Measurements from ENCODE around the gene MRPS17. TPM values are rescaled to one million over a fixed set of nuclear protein-coding genes. Genes with fewer than 3 reads are reported as not detected.

Gene MRPS17
- total and polyA plus RNA-seq, 10 of the 15 experiments (the other 5 are each of a cell fraction or from before 2014, with no cell fraction given), result 18.7 to 74.5 (median 29.2) TPM

DNA sequence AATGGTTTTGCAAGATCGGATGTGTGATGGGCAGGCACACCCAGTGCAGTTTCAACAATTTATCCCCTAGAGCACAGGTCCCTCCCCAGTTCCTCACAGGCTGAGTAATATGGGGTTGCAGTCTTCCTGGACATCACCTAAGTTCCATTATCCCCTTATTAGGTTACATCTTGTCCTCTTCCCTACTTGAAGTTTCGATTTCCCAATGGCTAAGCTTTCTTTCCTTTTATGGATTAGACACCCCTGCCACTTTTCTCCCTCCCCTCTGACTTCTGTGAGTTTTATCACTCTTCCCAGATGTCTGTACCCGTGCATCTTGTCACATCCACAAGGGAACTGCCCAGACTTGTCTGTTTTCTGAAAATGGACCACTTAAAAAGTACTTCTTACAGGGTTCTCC lies 10.3 kb downstream of the MRPS17 start:
- ATAC-seq (no peak), DNase-seq (ENCODE audit: low read depth, low spot score) (no peak), FAIRE-seq (no peak)
- peaks cover 6% of the 10 kb centered on the region for H3K4me1 ChIP-seq (ENCODE audit: control insufficient read depth, insufficient read depth, low read length)
- no peak overlapping the region for H3K9ac ChIP-seq (ENCODE audit: control insufficient read depth, insufficient read depth, low read length)
- no peaks in the 10 kb centered on the region for H3K9me3 ChIP-seq (replicated peaks; ENCODE audit: control insufficient read depth, insufficient read depth, low read length)
- ChIA-PET SMC1A (ENCODE audit: uncharacterized antibody, unreplicated experiment) (no interaction called here), POLR2A (no interaction called here), RAD21 (ENCODE audit: unreplicated experiment) (no interaction called here), CTCF (interaction anchor here (0.6 to 1.2 kb wide), 2 partner anchors 68 to 112 kb away, joined by 3 to 4 read pairs; no protein-coding TSS in a partner anchor)
- peaks cover 12% of the 10 kb centered on the region for H3K79me2 ChIP-seq (ENCODE audit: control insufficient read depth, insufficient read depth, low read length)
- H3K27me3 ChIP-seq (replicated peaks in 1 of 2; ENCODE audit: control insufficient read depth in 2 of 2, insufficient read depth in 2 of 2, low read length in 1 of 2), result no peaks in the 10 kb centered on the region
- H3K27ac ChIP-seq (ENCODE audit: control insufficient read depth, insufficient read depth), result no peak overlapping the region
- intact Hi-C loops (cut with micrococcal nuclease; ENCODE audit: unreplicated experiment) (loop anchor here (10.0 kb wide), 2 partner anchors 207 to 657 kb away; no protein-coding TSS in a partner anchor), in situ Hi-C loops (cut with MboI) (no loop called here)
- no peak overlapping the region for H3K4me3 ChIP-seq
- H4K20me1 ChIP-seq (ENCODE audit: control insufficient read depth, insufficient read depth), result no peaks in the 10 kb centered on the region
- no peak overlapping the region for H3K4me2 ChIP-seq (ENCODE audit: control insufficient read depth, insufficient read depth)
- BruUV-seq (replicated peaks), result no TSS peak
- WGBS (ENCODE audit: insufficient coverage, insufficient replicate concordance, low lambda C conversion rate, missing lambda C conversion rate), result 67% methylated on average over 3 of the region's 3 CpGs
- TF ChIP-seq RFX5 (IDR thresholded peaks at IDR 0.05; ENCODE audit: low read depth, low read length), result no peak
- TF ChIP-seq ZZZ3 (IDR thresholded peaks at IDR 0.05; ENCODE audit: control insufficient read depth, insufficient read length, low read depth), result no peak
- TF ChIP-seq, protein P1, sequence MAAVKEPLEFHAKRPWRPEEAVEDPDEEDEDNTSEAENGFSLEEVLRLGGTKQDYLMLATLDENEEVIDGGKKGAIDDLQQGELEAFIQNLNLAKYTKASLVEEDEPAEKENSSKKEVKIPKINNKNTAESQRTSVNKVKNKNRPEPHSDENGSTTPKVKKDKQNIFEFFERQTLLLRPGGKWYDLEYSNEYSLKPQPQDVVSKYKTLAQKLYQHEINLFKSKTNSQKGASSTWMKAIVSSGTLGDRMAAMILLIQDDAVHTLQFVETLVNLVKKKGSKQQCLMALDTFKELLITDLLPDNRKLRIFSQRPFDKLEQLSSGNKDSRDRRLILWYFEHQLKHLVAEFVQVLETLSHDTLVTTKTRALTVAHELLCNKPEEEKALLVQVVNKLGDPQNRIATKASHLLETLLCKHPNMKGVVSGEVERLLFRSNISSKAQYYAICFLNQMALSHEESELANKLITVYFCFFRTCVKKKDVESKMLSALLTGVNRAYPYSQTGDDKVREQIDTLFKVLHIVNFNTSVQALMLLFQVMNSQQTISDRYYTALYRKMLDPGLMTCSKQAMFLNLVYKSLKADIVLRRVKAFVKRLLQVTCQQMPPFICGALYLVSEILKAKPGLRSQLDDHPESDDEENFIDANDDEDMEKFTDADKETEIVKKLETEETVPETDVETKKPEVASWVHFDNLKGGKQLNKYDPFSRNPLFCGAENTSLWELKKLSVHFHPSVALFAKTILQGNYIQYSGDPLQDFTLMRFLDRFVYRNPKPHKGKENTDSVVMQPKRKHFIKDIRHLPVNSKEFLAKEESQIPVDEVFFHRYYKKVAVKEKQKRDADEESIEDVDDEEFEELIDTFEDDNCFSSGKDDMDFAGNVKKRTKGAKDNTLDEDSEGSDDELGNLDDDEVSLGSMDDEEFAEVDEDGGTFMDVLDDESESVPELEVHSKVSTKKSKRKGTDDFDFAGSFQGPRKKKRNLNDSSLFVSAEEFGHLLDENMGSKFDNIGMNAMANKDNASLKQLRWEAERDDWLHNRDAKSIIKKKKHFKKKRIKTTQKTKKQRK (IDR thresholded peaks at IDR 0.05; ENCODE audit: low read depth, low read length), result no peak
- no peak for TF ChIP-seq BCL11A (IDR thresholded peaks at IDR 0.05; ENCODE audit: low read depth, low read length)
- no peak for TF ChIP-seq TCF7 (IDR thresholded peaks at IDR 0.05; ENCODE audit: borderline replicate concordance)
- TF ChIP-seq CHD2 (IDR thresholded peaks at IDR 0.05; ENCODE audit: borderline replicate concordance, low read depth, low read length), result no peak
- TF ChIP-seq ZNF207 (IDR thresholded peaks at IDR 0.05; ENCODE audit: borderline replicate concordance), result no peak
- no peak for TF ChIP-seq MYC (IDR thresholded peaks at IDR 0.05; ENCODE audit: insufficient read depth, insufficient read length, insufficient replicate concordance, low read length, severe bottlenecking)
- TF ChIP-seq DPF2 (IDR thresholded peaks at IDR 0.05), result no peak
- no peak for TF ChIP-seq PAX8 (IDR thresholded peaks at IDR 0.05)
- no peak overlapping the region for H2AFZ ChIP-seq (ENCODE audit: control insufficient read depth, low read depth, low read length)
- H3K36me3 ChIP-seq (ENCODE audit: control insufficient read depth in 2 of 2, insufficient read depth in 2 of 2, low read length in 1 of 2), result no peaks in the 10 kb centered on the region
